ENCODE measurements around the gene HBEGF.
A peak's percentile ranks its signal among the peaks of the same experiment; 100 is the strongest.

Gene HBEGF

DNA sequence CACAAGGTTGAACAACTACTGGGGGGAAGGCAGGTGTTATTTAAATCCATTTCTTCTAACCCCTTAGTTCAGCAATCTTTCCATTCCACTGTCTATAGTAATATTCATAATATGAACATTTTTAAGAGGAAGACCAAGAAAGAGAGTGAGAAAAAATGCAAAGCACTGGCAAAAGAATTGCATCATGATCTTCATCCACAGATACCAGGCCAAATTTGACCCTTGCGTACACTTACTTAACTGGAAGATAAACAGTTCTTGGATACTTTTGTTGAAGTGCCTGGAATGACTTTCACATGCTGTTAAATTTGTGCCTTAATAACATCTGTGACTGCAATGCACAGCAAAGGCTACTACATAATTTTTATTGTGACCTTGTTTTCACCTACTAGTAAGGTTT is 45.3 kb downstream of the HBEGF start:
- no peak for DNase-seq

DNA sequence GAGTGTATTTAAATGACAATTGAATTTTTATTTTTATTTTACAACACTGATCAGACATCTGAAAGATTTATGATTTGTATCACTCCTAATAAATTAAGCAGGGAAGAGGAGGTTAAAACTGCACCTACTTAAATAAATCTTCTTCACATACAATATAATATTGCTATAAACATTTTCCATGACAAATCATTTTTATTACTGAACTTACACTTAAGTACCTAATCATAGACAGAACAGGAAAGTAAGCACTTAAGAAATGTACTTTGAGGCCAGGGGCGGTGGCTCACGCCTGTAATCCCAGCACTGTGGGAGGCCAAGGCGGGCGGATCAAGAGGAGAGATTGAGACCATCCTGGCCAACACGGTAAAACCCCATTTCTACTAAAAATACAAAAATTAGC is 47.3 kb downstream of the HBEGF start:
- DNase-seq: no peak

DNA sequence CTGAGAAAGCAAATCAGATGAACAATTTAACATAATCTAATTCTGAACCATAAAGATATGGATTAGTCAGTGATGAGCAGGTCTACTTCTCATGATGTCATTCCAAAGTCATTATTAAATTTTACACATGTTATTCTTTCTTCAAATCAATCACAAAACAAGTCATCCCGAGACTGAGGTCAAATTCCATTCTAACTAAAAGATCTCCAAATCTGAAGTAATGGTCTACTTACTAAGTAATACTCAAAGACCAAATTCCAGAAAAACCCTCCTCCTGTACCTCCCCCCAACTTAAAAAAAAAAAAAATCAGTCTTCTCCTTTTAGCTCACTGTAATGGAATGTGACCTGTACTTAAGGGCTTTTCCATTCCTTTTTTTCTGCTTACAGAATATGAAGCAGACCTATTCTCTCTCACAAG is 48.2 kb downstream of the HBEGF start:
- DNase-seq: no peak

DNA sequence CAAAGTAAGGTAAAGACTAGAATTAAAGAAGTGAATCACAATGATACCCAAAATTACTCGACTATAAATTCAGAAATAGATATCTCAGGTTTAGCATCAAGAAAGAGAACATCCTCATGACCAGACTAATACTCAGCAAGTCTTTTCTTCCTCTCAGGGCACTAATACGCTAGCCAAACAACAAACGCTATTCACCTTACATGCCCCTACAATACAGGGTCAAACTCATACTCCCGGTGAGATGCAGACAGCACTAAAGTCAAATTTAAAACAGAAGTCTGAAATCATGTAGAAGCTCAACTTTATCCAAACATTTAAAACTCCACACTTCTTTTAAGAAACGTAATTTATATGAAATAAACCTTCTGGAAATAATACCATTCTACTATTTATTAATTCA is 49.1 kb downstream of the HBEGF start:
- no peak for DNase-seq

DNA sequence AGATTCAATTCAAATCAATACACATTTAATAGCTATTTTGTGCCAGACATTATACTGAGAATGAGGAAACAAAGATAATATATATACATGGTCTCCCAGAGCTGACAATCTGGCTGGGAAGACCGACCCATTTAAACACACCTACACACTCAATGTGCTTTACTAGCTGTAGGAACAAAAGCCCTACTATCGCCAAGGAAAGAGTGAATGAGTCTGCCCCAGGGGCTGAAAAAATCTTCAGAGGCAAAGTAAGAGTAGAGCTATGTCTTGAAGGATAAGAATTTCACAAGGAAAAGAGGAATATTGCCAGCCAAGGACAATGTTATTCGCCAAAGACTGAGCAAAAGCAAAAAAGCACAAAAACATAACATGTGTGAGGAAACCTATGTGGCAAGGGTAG is 50.1 kb downstream of the HBEGF start:
- DNase-seq: no peak

DNA sequence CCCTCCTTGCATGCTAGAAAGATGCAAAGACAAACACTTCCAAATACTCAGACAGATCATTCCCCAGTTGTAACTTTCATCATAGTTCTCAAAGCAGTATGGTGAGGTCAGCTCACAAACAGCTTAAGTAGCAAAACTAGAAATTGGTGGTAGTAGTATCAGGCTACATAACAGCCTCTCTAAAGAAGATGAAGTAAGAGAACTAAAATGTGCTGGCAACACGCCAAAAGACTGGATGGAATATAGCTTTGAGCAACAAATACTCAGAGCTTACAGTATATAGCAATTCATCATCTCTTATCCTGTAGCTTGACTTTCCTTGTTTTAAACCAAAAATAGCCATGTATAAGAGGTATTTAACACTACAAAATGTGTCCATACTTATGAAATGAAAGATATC is 51.0 kb downstream of the HBEGF start:
- DNase-seq: peak; percentile 2

DNA sequence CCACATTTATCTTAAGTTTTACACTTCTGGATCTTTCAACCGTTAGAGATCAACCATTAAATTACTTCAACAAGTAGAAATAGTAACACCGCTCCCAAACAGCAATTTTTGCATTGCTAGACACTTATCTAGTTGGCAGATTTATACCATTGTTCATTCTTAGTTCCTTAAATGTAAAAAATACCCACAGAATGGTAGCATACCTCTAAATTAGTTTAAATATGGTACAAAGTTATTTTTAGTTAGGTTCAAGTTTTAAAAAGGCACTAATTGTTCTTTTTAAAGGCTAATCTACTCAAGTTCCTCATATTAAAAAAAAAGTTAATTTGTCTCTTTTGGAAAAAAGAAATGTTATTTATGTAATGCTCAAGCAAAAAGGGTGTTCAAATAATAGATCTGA is 51.6 kb downstream of the HBEGF start:
- DNase-seq: no peak

DNA sequence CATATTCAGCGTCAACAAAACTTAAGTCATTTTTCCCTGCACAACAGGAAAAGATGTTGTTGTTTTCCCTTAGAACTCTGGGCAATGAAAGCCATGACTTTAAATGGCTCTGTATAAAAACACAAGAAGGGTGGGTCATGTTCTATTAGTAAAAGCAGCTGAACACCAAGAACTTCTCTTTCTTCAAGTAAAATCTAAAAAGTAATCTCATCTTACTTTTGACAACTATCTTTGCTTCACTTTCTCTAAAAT is 52.6 kb downstream of the HBEGF start:
- no peak for DNase-seq

DNA sequence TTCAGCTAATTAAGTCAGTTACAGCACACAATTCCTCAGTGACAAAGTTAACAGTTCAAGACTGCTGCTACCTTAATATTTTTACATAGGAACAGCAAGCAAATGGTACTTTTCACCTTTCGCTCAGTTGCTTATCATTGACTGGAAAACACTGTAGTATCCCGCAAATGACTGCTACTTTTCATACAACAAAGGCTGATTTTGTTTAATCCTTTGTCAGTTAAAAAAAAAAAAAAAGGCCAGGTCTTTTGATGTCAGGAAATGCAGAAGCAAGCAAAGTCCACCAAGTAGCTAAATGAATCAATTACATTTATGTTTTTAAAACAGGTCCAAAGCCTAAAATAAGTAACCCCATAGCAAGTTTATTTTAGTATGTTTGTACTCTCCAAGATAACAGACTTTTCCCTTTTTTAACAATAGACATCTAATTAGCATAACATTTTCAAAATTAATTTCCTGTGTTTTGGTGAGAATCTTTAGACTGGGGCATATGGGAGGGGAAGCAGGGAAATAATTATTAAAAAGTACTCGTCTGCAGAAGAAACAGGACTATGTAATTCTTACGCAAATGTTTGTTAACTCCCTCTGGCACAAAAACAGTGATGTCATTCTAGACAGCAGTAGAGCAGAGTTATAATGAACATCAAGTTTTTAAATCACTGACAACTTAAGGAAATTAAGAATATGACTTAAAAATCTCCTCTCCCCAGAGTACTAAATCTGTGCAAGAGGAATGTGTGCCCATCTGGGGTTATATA is 53.1 kb downstream of the HBEGF start:
- no peak for DNase-seq

DNA sequence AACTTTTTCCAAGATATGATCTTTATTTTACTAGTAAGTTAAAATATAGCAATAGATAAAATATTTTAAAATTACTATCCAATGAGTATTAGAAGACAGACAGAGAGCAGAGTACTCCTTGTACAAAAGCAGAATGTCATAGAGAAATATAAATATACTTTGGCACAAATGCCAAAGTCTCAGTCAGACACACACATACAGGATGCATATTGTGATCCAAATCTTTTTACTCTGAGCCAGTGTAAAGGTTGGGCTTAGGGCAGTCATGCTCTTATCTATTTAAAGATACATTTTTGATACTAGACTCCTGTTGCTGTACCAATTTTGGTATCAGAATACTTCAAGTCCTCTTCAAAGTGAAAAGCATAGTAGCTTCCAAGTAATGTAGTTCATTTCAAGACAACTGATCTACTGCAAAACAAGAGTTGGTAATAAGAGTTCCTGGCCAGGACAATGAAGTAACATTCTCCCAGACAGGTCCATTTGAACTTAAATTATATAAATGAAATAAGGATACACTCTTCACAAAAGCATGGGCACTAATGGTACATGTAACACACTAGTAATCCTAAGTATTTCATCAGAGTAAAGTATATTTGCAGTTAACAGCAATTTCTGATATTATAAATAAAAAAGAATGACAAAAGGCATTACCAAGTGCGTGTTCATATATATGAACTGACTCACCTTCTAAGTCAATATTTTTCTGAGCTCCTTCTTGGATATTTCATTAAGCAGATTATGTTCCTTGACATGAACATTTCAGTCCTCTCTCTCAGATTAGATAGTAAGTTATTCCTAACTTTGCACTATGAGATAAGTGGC is 54.0 kb downstream of the HBEGF start:
- DNase-seq: no peak

DNA sequence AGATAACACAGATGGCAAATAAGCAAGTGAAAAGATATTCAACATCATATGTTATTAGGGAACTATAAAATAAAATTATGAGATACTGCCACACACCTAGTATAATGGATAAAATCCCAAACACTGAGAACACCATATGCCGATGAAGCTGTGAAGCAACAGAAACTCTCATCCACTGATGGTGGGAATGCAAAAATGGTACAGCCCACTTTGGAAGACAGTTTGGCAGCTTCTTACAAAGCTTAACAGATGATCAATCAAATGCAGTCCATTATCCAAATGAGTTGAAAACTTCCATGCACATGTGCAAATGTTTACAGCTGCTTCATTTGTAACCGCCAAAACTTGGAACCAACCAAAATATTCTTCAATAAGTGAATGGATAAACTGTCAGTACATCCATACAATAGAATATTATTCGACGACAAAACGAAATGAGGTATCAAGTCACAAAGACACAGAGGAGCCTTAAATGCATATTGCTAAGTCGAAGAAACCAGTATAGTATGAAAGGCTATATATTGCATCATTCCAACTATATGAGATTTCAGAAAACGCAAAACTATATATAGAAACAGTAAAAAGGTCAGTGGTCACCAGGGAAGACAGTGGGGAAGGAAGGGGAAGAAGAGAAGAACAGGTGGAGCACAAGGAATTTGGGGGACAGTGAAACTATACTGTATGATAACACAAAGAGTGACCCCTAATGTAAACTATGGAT is 58.4 kb downstream of the HBEGF start:
- no peak for DNase-seq

DNA sequence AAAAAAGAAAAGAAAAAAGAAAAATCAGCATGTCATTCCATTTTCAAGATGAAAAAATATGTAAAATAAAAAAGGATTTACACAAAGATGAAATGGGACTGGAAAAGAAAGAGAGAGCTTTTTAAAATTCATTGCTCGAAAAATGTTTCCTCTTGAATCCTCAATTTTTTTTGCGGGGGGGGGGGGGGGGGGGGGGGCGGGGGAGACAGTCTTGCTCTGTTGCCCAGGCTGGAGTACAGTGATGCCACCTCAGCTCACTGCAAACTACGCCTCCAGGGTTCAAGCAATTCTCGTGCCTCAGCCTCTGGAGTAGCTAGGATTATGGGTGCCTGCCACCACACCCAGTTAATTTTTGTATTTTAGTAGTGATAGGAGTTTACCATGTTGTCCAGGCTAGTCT is 60.0 kb downstream of the HBEGF start:
- DNase-seq: no peak

DNA sequence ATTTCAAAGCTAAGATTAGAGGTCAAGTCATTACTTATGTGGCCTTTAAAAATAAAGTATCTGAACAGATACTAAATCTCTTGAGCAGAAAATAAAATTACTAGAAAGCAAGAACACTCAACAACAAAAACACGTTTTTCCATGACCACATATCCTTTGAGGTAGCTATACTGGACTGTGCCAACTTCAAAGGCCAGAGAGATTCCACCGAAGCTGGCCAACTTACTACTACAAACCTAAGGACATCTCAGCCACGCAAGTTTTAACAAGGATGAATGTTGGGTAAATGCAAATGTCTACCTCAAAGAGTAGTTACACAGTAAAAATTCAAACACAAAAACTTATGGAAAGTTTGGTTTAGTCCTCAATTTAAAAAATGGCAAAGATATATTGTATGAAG is 62.4 kb downstream of the HBEGF start:
- DNase-seq: no peak

Data from NCI-H2171 (cell line).